Sigmoid colon (tissue), 7 donors: ENCODE results near the gene POLR3E. TPM values are rescaled to one million over a fixed set of nuclear protein-coding genes. Genes with fewer than 3 reads are reported as not detected.

Source experiments
- DNase-seq: peaks from one replicate; pipeline ENCODE4 v3.0.0-alpha.2; 2019
- H3K27ac ChIP-seq, 4 donors: fragments of 200-600 bp; sonication (generic); one replicate each; pipeline ENCODE4 v1.5.1; 2016 to 2019; ENCODE audit warnings: mild to moderate bottlenecking in 1 of 4
- H3K27me3 ChIP-seq, 3 donors: fragments of 200-600 bp; sonication (generic); one replicate each; pipeline ENCODE4 v1.5.1; 2019; ENCODE audit warnings: mild to moderate bottlenecking in 1 of 3
- H3K36me3 ChIP-seq, 4 donors: fragments of 200-600 bp; sonication (generic); one replicate each; pipeline ENCODE4 v1.5.1; 2016 to 2019
- H3K4me1 ChIP-seq, 4 donors: fragments of 200-600 bp; sonication (generic); one replicate each; pipeline ENCODE4 v1.5.1; 2017 to 2019
- H3K4me3 ChIP-seq, 4 donors: fragments of 200-600 bp; sonication (generic); one replicate each; pipeline ENCODE4 v1.5.1; 2017 to 2019; ENCODE audit warnings: mild to moderate bottlenecking in 2 of 4, moderate library complexity in 1 of 4
- H3K9me3 ChIP-seq, 4 donors: fragments of 200-600 bp in 3 of 4; sonication (generic) in 3 of 4; one replicate each; pipeline versions ENCODE4 v1.5.1 to v1.6.1; 2013 to 2019
- EP300 ChIP-seq, 4 donors: sonication (generic); formaldehyde crosslinking; IDR thresholded peaks; one replicate each; pipeline ENCODE4 v1.6.1; 2017; ENCODE audit warnings: antibody characterized with exemption in 4 of 4
- POLR2A ChIP-seq, 2 donors: fragments of 450-650 bp; IDR thresholded peaks; one replicate each; pipeline ENCODE4 v1.6.1; 2016; ENCODE audit warnings: antibody characterized with exemption in 2 of 2, mild to moderate bottlenecking in 2 of 2, moderate library complexity in 2 of 2
- POLR2AphosphoS5 ChIP-seq, 4 donors: sonication (generic); formaldehyde crosslinking; IDR thresholded peaks; one replicate each; pipeline ENCODE4 v1.6.1; 2017; ENCODE audit warnings: antibody characterized with exemption in 4 of 4
- WGBS, 2 donors: extraction: QIAGEN DNeasy Blood & Tissue Kit; methylation state at CpG; one replicate each; pipeline ENCODE4 v1.1.7; 2013; 5-methylcytosine and 5-hydroxymethylcytosine counted together
- intact Hi-C: fragments of 100-400 bp; cut with DNase I; formaldehyde crosslinking; loops from one replicate; pipeline ENCODE4 v1.15.1; 2023
- polyA plus RNA-seq, 3 donors: library from polyadenylated mRNA; stranded (reverse); fragments of 200-250 nt; gene quantifications; one replicate each; pipeline ENCODE4 v1.2.3, GENCODE V29; 2013
- total RNA-seq, 4 donors: library from RNA; depleted of rRNA; stranded (reverse); fragments of >200 nt; gene quantifications; one replicate each; pipeline ENCODE4 v1.1.0, GENCODE V29; 2016
- TF ChIP-seq, protein P1 (sequence below), 4 experiments: fragments of 450-650 bp in 3 of 4; fragments of 200-600 bp in 1 of 4; IDR thresholded peaks; one replicate each; pipeline ENCODE4 v1.5.1; 2016 to 2019; ENCODE audit warnings: antibody characterized with exemption in 4 of 4, mild to moderate bottlenecking in 3 of 4, moderate library complexity in 2 of 4
- donor health status: healthy with polysubstance abuse.
- donor health status: Bipolar disorder and iron deficiency.
- donor health status: healthy.

POLR3E gene
- total and polyA plus RNA-seq, 7 donors, result 10.6 to 68.7 (median 39.3) TPM

DNA sequence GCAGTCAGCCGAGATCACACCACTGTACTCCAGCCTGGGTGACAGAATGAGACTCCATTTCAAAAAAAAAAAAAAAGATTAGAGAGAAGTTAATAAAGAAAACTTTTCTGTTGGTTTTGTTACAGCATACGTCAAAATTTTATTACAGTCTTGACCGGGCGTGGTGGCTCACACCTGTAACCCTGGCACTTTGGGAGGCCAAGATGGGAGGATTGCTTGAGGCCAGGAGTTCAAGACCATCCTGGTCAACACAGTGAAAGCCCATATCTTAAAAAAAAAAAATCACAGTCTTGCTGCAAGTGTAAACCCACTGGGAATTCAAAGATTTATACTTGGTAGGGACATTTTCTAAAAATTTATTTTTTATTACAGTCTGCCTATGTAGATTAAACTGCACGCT, 6.2 kb upstream of the POLR3E start:
- Histone ChIP-seq H3K27me3 (no peaks in the 10 kb centered on the region), H3K4me1 (peaks cover 0 to 2% (median 0%) of the 10 kb centered on the region in 4 donors), H3K4me3 (no peak overlapping the region), H3K36me3 (peaks cover 0 to 8% (median 0%) of the 10 kb centered on the region in 4 donors), H3K27ac (no peak overlapping the region), H3K9me3 (no peaks in the 10 kb centered on the region)
- DNase-seq, result no peak
- intact Hi-C loops, result no loop called here
- WGBS, 2 donors, result 70 to 87% methylated on average over 5 of the region's 5 CpGs
- TF ChIP-seq, protein P1, sequence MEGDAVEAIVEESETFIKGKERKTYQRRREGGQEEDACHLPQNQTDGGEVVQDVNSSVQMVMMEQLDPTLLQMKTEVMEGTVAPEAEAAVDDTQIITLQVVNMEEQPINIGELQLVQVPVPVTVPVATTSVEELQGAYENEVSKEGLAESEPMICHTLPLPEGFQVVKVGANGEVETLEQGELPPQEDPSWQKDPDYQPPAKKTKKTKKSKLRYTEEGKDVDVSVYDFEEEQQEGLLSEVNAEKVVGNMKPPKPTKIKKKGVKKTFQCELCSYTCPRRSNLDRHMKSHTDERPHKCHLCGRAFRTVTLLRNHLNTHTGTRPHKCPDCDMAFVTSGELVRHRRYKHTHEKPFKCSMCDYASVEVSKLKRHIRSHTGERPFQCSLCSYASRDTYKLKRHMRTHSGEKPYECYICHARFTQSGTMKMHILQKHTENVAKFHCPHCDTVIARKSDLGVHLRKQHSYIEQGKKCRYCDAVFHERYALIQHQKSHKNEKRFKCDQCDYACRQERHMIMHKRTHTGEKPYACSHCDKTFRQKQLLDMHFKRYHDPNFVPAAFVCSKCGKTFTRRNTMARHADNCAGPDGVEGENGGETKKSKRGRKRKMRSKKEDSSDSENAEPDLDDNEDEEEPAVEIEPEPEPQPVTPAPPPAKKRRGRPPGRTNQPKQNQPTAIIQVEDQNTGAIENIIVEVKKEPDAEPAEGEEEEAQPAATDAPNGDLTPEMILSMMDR (IDR thresholded peaks at IDR 0.05), result no peak
- no peak for TF ChIP-seq EP300 (IDR thresholded peaks at IDR 0.05)

DNA sequence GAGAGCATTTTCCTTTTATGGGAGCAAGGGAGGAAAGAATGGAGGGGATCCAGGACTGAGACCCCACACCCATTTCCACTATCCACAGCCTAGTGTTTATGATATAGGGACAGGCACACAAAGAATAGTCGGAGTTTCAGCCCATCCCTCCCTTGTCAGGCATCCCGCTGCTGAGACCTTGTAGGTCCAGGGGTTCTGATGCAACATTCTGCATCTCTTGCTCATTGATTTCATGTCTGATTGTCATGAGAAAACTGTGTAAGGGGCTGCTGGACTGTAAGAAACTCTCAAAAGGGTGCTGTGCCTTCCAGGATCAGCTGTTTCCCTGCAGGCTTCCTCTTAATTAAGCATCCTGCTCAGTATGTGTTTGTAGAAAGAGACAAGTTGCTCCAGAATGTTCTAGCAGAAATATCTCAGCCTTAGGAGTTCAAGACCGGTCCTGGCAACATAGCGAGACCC, 5.3 kb upstream of the POLR3E start:
- TF ChIP-seq POLR2A (IDR thresholded peaks at IDR 0.05), result no peak
- TF ChIP-seq POLR2AphosphoS5 (IDR thresholded peaks at IDR 0.05), result no peak
- TF ChIP-seq, protein P1 (IDR thresholded peaks at IDR 0.05), result no peak
- no peak for TF ChIP-seq EP300 (IDR thresholded peaks at IDR 0.05)
- H3K4me1 ChIP-seq, result peaks cover 0 to 10% (median 5%) of the 10 kb centered on the region in 4 donors
- 84 to 85% methylated on average over 4 of the region's 4 CpGs for WGBS, 2 donors
- no peak overlapping the region for H3K4me3 ChIP-seq
- H3K27me3 ChIP-seq, result no peaks in the 10 kb centered on the region
- no peak for DNase-seq
- no peaks in the 10 kb centered on the region for H3K9me3 ChIP-seq
- intact Hi-C loops, result no loop called here
- H3K36me3 ChIP-seq, result no peaks in the 10 kb centered on the region
- H3K27ac ChIP-seq, result no peak overlapping the region

DNA sequence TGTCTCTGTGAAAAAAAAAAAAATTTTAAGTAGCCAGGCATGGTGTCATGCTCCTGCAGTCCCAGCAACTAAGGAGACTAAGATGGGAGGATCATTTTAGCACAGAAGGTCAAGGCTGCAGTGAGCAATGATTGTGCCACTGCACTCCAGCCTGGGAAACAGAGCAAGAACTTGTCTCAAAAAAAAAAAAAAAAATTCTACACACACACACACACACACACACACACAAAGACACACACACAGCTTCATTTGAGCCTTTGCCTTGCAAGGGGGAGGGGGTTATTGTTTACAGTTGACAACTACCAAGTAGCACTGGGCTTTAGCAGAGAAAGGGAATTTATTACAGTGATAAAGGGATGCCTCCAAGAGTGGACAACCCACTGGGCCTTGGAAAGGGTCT, 4.9 kb upstream of the POLR3E start:
- Histone ChIP-seq H3K36me3 (no peaks in the 10 kb centered on the region), H3K4me3 (no peak overlapping the region), H3K27me3 (no peaks in the 10 kb centered on the region), H3K9me3 (no peaks in the 10 kb centered on the region), H3K4me1 (peaks cover 0 to 10% (median 5%) of the 10 kb centered on the region in 4 donors), H3K27ac (no peak overlapping the region)
- intact Hi-C loops, result no loop called here
- TF ChIP-seq POLR2AphosphoS5 (IDR thresholded peaks at IDR 0.05) (no peak), POLR2A (IDR thresholded peaks at IDR 0.05) (no peak), EP300 (IDR thresholded peaks at IDR 0.05) (no peak)
- TF ChIP-seq, protein P1 (IDR thresholded peaks at IDR 0.05), result no peak
- no peak for DNase-seq

DNA sequence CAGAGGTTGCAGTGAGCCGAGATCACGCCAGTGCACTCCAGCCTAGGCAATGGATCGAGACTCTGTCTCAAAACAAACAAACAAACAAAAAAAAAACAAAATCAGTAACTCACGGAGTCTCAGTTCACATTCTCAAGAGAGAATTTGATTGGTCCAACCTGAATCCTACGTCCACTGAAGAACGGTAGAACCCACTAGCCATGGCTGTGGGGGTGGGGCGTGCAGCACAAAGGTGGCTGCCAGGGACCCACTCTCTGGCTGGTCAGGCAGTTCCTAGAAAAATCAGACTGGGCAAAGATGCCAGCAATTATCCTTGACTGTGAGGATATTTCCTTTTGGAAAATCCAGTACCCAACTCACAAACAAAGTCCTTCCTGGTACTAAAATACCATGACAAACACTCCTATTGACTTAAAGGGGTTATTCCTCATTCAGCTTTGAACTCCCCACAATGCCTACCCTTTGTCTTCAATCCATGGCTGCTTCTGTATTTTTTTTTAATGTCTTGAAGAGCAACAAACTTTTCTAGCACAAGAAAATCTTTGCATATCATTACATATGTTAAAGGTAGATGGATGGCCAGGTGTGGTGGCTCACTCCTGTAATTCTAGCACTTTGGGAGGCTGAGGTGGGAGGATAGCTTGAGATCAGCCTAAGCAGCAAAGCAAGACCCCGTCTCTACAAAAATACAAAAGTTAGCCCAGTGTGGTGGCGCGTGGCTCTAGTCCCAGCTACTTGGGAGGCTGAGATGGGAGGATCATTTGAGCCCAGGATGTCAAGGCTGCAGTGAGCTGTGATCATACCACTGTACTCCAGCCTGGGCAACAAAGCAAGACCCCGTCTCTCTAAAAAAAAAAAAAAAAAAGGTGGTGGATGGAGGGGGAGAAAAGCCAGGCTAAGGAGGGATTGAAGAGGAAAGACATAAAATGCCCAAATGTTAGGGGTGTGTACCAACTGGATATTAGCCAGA, 3.8 kb upstream of the POLR3E start:
- WGBS, 2 donors, result 84 to 91% methylated on average over 11 of the region's 11 CpGs
- Histone ChIP-seq H3K36me3 (no peaks in the 10 kb centered on the region), H3K4me1 (peaks cover 0 to 15% (median 7%) of the 10 kb centered on the region in 4 donors), H3K4me3 (no peak overlapping the region), H3K27me3 (no peaks in the 10 kb centered on the region), H3K9me3 (no peaks in the 10 kb centered on the region), H3K27ac (no peak overlapping the region)
- TF ChIP-seq POLR2A (IDR thresholded peaks at IDR 0.05) (no peak), EP300 (IDR thresholded peaks at IDR 0.05) (no peak), POLR2AphosphoS5 (IDR thresholded peaks at IDR 0.05) (no peak)
- TF ChIP-seq, protein P1 (IDR thresholded peaks at IDR 0.05), result no peak
- intact Hi-C loops, result no loop called here
- DNase-seq, result no peak
